Muscle layer of colon (tissue), 2 donors: ENCODE results near the gene AGBL1.

ENCODE experiments used
- H3K27ac ChIP-seq: one replicate; pipeline ENCODE4 v1.7.0; 2013; ENCODE audit warnings: low read depth, mild to moderate bottlenecking, low read length, moderate library complexity
- H3K27me3 ChIP-seq, 2 donors: one replicate each; pipeline ENCODE4 v1.7.0; 2013; ENCODE audit warnings: low read length in 2 of 2, mild to moderate bottlenecking in 2 of 2; ENCODE audit not compliant: insufficient read depth in 2 of 2, control insufficient read depth in 1 of 2
- H3K36me3 ChIP-seq: one replicate; pipeline ENCODE4 v1.7.0; 2013; ENCODE audit warnings: mild to moderate bottlenecking, low read length; ENCODE audit not compliant: insufficient read depth
- H3K4me1 ChIP-seq: one replicate; pipeline ENCODE4 v1.7.0; 2013; ENCODE audit warnings: mild to moderate bottlenecking, low read length; ENCODE audit not compliant: insufficient read depth
- H3K4me3 ChIP-seq, 2 donors: one replicate each; pipeline ENCODE4 v1.7.0; 2013; ENCODE audit warnings: low read length in 2 of 2, low read depth in 1 of 2, mild to moderate bottlenecking in 1 of 2, moderate library complexity in 1 of 2
- H3K9ac ChIP-seq: one replicate; pipeline ENCODE4 v1.7.0; 2013; ENCODE audit warnings: low read length
- H3K9me3 ChIP-seq: one replicate; pipeline ENCODE4 v1.7.0; 2013; ENCODE audit warnings: mild to moderate bottlenecking, low read length
- donor health status: abdominal sarcoma.
- donor health status: Adenocarcinoma of cecum.

The AGBL1 gene

GRCh38 chr15:86256628-86257027 is 177.0 kb downstream of the AGBL1 start:
- H3K27ac ChIP-seq: no peak overlapping the region
- H3K27me3 ChIP-seq: no peaks in the 10 kb centered on the region
- no peaks in the 10 kb centered on the region for H3K36me3 ChIP-seq
- no peak overlapping the region for H3K4me3 ChIP-seq
- H3K9ac ChIP-seq: no peak overlapping the region
- no peaks in the 10 kb centered on the region for H3K9me3 ChIP-seq
- no peaks in the 10 kb centered on the region for H3K4me1 ChIP-seq

DNA sequence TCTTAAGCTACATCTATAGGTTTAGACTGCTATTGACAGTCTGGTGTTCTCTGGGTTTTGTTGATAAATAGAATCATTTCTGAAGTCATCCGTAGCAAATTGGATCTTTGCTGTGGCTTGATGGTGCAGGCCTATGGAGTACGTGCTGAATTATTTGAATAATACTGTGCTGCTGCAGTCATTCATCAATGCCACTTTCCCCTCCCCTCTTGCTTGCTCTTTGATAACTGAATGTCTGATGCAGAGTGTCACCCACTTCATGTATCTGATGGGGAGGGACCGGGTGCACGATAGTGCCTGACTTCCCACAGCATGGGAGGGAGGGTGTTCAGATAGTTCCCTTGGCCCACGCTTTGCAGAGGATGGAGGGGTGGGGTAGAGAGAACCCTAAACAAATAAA is 179.9 kb downstream of the AGBL1 start:
- no peak overlapping the region for H3K9ac ChIP-seq
- no peaks in the 10 kb centered on the region for H3K9me3 ChIP-seq
- H3K4me1 ChIP-seq: no peaks in the 10 kb centered on the region
- H3K4me3 ChIP-seq: no peak overlapping the region
- no peak overlapping the region for H3K27ac ChIP-seq
- no peaks in the 10 kb centered on the region for H3K36me3 ChIP-seq
- H3K27me3 ChIP-seq: no peaks in the 10 kb centered on the region

DNA sequence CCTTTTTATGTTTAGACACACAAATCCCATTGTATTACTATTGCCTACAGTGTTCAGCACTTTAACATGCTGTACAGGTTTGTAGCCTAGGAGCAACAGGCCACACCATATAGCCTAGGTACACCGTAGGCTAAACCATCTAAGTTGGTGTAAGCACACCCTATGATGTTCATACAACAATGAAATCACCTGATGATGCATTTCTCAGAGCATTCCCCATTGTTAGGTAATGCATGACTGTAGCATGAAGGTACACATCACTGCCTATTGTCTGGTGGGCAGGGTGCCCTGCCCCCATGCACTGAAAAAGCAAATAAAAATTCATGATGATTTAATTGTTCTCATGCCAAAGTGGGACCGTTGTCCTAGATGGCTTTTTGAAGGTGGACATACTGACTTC is 183.6 kb downstream of the AGBL1 start:
- Histone ChIP-seq H3K4me3 (no peak overlapping the region), H3K27me3 (no peaks in the 10 kb centered on the region), H3K9ac (no peak overlapping the region), H3K9me3 (no peaks in the 10 kb centered on the region), H3K36me3 (no peaks in the 10 kb centered on the region), H3K4me1 (no peaks in the 10 kb centered on the region), H3K27ac (no peak overlapping the region)

GRCh38 chr15:86266896-86267484 is 187.3 kb downstream of the AGBL1 start:
- Histone ChIP-seq H3K4me3 (no peak overlapping the region), H3K36me3 (no peaks in the 10 kb centered on the region), H3K9me3 (no peaks in the 10 kb centered on the region), H3K27ac (no peak overlapping the region), H3K27me3 (no peaks in the 10 kb centered on the region), H3K4me1 (no peaks in the 10 kb centered on the region), H3K9ac (no peak overlapping the region)

GRCh38 chr15:86267892-86268291 is 188.2 kb downstream of the AGBL1 start:
- Histone ChIP-seq H3K27ac (no peak overlapping the region), H3K36me3 (no peaks in the 10 kb centered on the region), H3K9me3 (no peaks in the 10 kb centered on the region), H3K4me1 (no peaks in the 10 kb centered on the region), H3K4me3 (no peak overlapping the region), H3K27me3 (no peaks in the 10 kb centered on the region), H3K9ac (no peak overlapping the region)

GRCh38 chr15:86268558-86268957 is 188.9 kb downstream of the AGBL1 start:
- H3K27ac ChIP-seq: no peak overlapping the region
- H3K9ac ChIP-seq: no peak overlapping the region
- no peaks in the 10 kb centered on the region for H3K9me3 ChIP-seq
- no peaks in the 10 kb centered on the region for H3K4me1 ChIP-seq
- H3K27me3 ChIP-seq: no peaks in the 10 kb centered on the region
- H3K36me3 ChIP-seq: no peaks in the 10 kb centered on the region
- H3K4me3 ChIP-seq: no peak overlapping the region

- Histone ChIP-seq H3K9me3 (no peaks in the 10 kb centered on the region), H3K4me3 (no peak overlapping the region), H3K9ac (no peak overlapping the region), H3K27ac (no peak overlapping the region), H3K27me3 (no peaks in the 10 kb centered on the region), H3K36me3 (no peaks in the 10 kb centered on the region), H3K4me1 (no peaks in the 10 kb centered on the region)
Measured at GRCh38 chr15:86273309-86273708, 193.6 kb downstream of the AGBL1 start.

- no peak overlapping the region for H3K27ac ChIP-seq
- H3K36me3 ChIP-seq: no peaks in the 10 kb centered on the region
- H3K4me1 ChIP-seq: no peaks in the 10 kb centered on the region
- no peak overlapping the region for H3K4me3 ChIP-seq
- H3K9me3 ChIP-seq: no peaks in the 10 kb centered on the region
- no peak overlapping the region for H3K9ac ChIP-seq
- H3K27me3 ChIP-seq: no peaks in the 10 kb centered on the region
Measured at GRCh38 chr15:86275361-86275760, 195.7 kb downstream of the AGBL1 start.

- H3K27me3 ChIP-seq: no peaks in the 10 kb centered on the region
- H3K4me1 ChIP-seq: no peaks in the 10 kb centered on the region
- no peaks in the 10 kb centered on the region for H3K36me3 ChIP-seq
Measured at GRCh38 chr15:86278586-86278985, 198.9 kb downstream of the AGBL1 start.

GRCh38 chr15:86284635-86285034 is 205.0 kb downstream of the AGBL1 start:
- Histone ChIP-seq H3K27me3 (no peaks in the 10 kb centered on the region), H3K27ac (no peak overlapping the region), H3K36me3 (no peaks in the 10 kb centered on the region), H3K4me1 (no peaks in the 10 kb centered on the region), H3K9me3 (no peaks in the 10 kb centered on the region), H3K4me3 (no peak overlapping the region), H3K9ac (no peak overlapping the region)

More at GRCh38 chr15:86278586-86278985, 198.9 kb downstream of the AGBL1 start:
- H3K27ac ChIP-seq: no peak overlapping the region
- no peak overlapping the region for H3K4me3 ChIP-seq
- no peak overlapping the region for H3K9ac ChIP-seq
- no peaks in the 10 kb centered on the region for H3K9me3 ChIP-seq

- Histone ChIP-seq H3K4me1 (no peaks in the 10 kb centered on the region), H3K9ac (no peak overlapping the region), H3K36me3 (no peaks in the 10 kb centered on the region), H3K27me3 (no peaks in the 10 kb centered on the region), H3K4me3 (no peak overlapping the region), H3K9me3 (no peaks in the 10 kb centered on the region), H3K27ac (no peak overlapping the region)
Measured at GRCh38 chr15:86295511-86295910, 215.8 kb downstream of the AGBL1 start.

GRCh38 chr15:86296769-86297168 is 217.1 kb downstream of the AGBL1 start:
- Histone ChIP-seq H3K9me3 (no peaks in the 10 kb centered on the region), H3K9ac (no peak overlapping the region), H3K36me3 (no peaks in the 10 kb centered on the region), H3K27me3 (no peaks in the 10 kb centered on the region), H3K4me1 (no peaks in the 10 kb centered on the region), H3K4me3 (no peak overlapping the region), H3K27ac (no peak overlapping the region)
